Measurements from ENCODE around the gene ALDH4A1.
"Not testable (repeated sequence)": the region's sequence is repeated elsewhere in the genome, so short reads cannot be mapped to it uniquely, and the experiment has no call there.

Gene ALDH4A1

DNA sequence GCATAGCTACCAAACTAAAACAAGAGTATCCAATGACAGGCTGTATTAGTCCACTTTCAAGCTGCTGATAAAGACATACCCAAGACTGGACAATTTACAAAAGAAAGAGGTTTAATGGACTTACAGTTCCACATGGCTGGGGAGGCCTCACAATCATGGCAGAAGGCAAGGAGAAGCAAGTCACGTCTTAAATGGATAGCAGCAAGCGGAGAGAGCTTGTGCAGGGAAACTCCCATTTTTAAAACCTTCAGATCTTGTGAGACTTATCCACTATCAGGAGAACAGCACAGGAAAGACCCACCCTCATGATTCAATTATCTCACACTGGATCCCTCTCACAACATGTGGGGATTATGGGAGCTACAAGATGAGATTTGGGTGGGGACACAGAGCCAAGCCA is 54.6 kb downstream of the ALDH4A1 start:
- DNase-seq, result not testable (repeated sequence)

DNA sequence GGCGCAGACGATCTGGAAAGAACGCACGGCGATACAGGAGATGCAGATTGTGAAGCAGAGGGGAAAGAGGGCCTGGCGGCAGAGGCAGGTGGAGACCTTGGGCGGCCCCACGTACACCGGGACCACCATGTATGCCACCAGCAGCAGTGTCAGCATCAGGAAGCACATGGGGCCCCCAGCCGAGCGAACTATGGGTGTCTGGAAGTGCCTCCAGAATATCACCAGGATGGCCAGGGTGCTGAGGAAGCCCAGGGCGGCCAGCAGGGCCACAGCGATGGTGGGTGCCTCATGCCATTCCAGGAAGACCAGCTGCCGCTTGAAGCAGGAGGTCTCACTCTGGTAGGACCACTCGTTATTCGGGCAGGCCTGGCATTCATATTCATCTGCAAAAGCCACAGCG is 62.2 kb downstream of the ALDH4A1 start:
- DNase-seq, result no peak

DNA sequence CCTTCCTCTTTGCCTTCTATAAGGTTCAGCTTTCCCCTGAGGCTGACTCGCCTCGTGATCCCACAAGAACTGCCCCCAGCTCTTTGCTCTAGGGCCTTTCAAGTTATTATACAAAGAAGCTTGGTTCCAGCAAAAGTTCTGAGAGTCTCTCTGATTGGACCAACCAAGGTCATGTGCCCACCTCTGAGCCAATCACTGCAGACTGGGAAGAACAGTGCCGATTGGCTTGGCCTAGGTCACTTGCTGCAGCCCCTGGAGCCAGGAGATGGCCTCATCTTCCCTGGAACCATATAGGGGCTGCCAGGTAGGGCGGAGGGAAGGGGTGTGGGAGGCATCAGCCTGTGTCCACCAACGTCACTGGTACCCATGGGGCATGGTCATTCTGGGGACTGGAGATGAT is 65.7 kb downstream of the ALDH4A1 start:
- no peak for DNase-seq

DNA sequence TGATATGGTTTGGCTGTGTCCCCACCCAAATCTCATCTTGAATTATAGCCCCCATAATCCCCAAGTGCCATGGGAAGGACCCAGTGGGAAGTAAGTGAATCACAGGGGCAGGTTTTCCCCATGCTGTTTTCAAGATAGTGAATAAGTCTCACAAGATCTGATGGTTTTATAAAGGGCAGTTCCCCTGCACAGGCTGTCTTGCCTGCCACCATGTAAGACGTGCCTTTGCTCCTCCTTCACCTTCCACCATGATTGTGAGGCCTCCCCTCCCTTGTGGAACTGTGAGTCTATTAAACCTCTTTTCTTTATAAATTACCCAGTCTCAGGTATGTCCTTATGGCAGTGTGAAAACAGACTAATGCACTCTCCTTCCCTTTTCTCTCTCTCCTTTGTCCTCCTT is 70.0 kb downstream of the ALDH4A1 start:
- DNase-seq, result not testable (repeated sequence)

DNA sequence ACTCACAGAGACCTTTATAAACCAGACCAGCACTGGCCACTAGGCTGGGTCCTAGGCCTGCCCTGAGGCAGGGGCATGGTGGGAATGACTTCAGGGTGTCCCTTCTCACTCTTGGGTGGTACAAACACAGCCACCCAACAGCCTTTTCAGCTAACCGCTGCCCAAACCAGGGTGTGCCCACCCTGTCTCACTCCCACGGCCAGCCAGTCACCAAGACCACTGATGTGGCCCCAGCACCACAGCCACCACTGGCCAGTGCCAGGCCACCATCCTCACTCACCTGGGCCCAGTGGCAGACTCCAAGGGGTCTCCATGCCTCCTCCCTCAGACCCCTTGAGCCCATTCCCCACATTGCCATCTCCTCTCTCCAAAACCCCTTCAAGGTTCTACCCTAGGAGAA is 70.7 kb downstream of the ALDH4A1 start:
- DNase-seq, result no peak

DNA sequence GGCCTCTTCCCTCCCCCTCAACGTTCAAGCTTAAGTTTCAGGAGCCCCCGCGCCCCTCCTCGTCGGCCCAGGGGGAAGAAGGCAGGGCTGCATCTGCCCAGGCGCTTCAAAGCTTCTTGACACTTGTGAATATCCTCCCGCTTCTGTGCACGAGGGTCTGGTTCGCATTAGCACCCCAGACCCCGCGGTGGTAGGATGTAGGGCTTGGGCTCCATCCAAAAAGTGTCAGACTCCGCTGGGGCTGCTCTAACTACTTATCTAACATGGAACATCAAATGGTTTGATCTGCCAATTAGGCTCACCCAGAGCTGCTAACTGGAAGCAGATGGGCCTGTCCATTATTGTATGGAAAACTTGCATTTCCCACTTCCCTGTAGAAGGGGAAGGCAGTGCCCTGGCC is 71.8 kb downstream of the ALDH4A1 start:
- DNase-seq, result no peak

DNA sequence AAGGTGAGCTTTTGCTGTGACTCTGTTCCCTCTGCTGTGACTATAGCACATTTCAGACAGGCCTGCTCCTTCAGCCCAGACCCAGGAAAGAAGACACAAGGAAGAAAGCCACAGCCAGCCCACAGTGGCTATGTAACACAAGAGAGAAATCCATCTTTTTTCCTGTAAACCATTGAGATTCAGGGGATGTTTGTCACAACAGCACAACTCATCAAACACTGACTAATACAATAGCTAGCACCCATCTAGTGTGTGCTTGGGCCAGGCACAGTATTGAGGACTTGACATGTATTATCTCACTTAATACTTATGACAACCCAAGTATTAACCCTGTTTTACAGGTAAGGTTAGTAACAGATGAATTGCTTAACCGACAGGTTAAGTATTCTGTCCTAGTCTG is 72.7 kb downstream of the ALDH4A1 start:
- no peak for DNase-seq

DNA sequence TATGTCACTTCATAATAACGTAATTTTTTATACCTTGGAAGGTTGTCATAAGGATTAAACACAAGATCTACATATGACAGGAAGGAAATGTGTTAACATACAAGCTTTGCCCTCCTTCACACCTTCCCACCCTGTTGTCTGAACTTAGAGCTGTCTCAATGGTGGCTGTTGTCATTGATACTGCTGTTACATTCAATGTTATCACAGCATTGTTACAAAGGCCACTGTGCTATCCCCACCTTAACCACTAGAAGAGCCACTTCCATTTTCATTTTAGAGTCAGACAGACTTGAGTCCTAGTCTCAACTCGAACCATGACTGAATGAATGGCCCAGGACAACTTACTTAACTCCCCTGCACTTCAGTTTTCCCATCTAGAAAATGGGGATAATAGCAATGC is 74.1 kb downstream of the ALDH4A1 start:
- no peak for DNase-seq

DNA sequence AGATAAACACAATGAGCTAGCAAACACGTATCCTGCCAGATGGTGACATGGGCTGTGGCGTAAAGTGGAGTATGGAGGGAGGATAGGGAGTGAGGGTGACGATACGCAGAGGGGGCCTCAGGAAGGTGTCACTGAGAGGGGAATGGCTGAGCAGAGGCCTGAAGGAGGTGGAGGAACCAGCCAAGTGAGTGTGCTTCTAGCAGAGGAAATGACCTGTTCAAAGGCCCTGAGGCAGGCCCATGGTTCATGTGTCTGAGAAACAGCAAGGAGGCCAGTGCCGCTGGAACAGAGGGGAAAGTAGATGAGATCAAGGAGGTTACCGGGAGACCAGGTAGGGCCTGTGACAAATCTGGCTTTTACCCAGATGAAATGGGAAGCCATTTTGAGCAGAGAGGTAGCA is 78.9 kb downstream of the ALDH4A1 start:
- DNase-seq, result no peak
